ENCODE data around the gene TLE1.

The TLE1 gene

DNA sequence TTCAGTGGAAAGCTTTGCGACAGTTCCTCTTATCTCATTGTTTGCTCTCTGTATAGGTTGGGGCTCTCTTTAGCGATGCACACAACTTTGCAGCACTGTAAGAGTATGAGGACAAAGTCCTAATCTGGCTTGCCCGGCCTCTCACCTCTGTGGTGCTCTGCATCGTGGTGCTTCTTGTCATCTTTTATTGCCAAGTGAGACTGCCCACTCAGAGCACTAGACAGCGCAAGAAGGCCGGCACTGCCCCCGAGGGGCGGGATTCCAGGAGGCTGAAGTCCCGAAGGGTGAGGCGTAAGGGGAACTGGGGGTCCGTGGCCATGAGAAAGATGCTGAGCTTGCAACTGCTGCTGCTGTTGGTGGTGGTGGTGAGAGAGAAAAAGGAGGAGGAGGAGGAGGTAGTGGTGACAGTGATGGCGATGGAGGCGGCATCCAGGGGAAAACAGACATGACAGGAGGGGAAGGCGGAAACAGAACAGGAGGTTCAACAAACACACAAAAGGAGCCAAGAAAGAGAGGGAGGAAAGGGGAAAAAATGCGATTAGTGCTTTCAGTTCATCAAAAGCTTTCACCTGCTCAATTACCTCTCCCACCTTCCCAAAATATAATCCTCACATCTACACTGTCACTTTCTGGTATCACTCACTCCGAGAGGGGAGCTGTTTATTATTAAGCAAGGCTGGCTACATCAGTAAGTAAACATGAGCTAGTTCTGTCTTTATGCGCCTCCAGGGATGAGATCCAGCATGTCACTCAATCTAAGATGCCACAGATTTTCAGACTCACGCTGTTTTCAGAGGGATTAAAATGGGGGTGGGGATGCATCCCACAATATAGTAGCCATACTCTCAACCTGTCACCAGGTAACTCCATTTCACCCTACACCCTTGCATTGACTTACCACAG lies 55.1 kb downstream of the TLE1 start:
- Histone ChIP-seq H3K36me3 (ENCODE audit: insufficient read depth, low read length) (no peaks in the 10 kb centered on the region), H3K27ac (no peak overlapping the region), H3K4me3 (no peak overlapping the region), H3K9ac (ENCODE audit: insufficient read length) (no peak overlapping the region), H3K9me3 (ENCODE audit: low read depth, low read length) (no peaks in the 10 kb centered on the region)
- DNase-seq (ENCODE audit: low read depth, low spot score), result no peak
- TF ChIP-seq FOXP2 (optimal IDR thresholded peaks at IDR 0.05; ENCODE audit: control extremely low read depth, extremely low read length, insufficient read depth), result no peak
- no peak for TF ChIP-seq EZH2 (IDR thresholded peaks at IDR 0.05)
- TF ChIP-seq POLR2AphosphoS5 (IDR thresholded peaks at IDR 0.05; ENCODE audit: borderline replicate concordance, low read depth, low read length), result no peak

DNA sequence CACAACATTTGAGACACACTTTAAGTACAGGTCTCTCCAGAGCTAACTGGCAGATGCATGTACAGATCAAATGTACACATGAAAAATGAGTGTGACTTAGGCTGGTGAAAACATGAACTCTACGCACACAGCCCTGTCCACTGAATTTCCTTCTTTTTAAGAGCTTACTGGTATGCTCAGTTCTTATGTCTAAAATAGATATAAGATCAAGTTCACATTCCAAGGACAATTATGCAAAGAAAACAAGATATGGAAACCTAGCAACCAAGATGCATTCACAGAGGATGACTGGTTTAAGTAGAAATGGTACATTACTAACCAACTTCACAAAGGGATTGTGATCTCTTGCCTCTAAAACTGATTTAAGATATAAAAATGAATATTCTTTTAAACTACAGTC lies 56.7 kb downstream of the TLE1 start:
- H3K9ac ChIP-seq (ENCODE audit: insufficient read length), result no peak overlapping the region
- H3K36me3 ChIP-seq (ENCODE audit: insufficient read depth, low read length), result no peaks in the 10 kb centered on the region
- no peak overlapping the region for H3K4me3 ChIP-seq
- no peak for DNase-seq (ENCODE audit: low read depth, low spot score)
- no peaks in the 10 kb centered on the region for H3K9me3 ChIP-seq (ENCODE audit: low read depth, low read length)
- TF ChIP-seq FOXP2 (optimal IDR thresholded peaks at IDR 0.05; ENCODE audit: control extremely low read depth, extremely low read length, insufficient read depth) (no peak), POLR2AphosphoS5 (IDR thresholded peaks at IDR 0.05; ENCODE audit: borderline replicate concordance, low read depth, low read length) (no peak), EZH2 (IDR thresholded peaks at IDR 0.05) (no peak)
- H3K27ac ChIP-seq, result no peak overlapping the region

DNA sequence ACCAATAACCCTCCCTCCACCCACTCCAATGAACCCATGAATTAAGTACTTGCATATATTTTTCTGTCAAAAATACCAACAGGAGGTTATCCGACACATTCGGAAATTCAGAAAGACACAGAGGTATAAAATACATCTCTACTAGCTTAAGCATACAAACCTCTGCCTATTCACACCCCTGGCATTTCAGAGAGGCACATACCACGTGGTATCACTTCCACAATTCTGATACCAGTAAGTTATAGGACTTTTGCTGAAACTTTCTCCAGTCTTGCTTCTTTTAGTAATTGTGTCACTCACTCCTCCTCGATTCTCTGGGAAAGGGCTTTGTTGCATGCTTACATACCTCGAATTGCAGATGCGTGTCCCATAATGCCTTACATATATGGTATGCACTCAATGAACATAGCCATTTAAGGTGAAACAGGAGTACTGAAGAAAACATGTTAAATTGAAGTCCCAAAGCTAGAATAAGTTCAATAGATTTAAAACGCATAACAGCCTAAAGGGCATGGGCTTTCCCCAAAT lies 58.1 kb downstream of the TLE1 start:
- Histone ChIP-seq H3K27ac (no peak overlapping the region), H3K36me3 (ENCODE audit: insufficient read depth, low read length) (no peaks in the 10 kb centered on the region), H3K9me3 (ENCODE audit: low read depth, low read length) (no peaks in the 10 kb centered on the region), H3K4me3 (no peak overlapping the region), H3K9ac (ENCODE audit: insufficient read length) (no peak overlapping the region)
- DNase-seq (ENCODE audit: low read depth, low spot score), result no peak
- TF ChIP-seq POLR2AphosphoS5 (IDR thresholded peaks at IDR 0.05; ENCODE audit: borderline replicate concordance, low read depth, low read length) (no peak), FOXP2 (optimal IDR thresholded peaks at IDR 0.05; ENCODE audit: control extremely low read depth, extremely low read length, insufficient read depth) (no peak), EZH2 (IDR thresholded peaks at IDR 0.05) (no peak)

DNA sequence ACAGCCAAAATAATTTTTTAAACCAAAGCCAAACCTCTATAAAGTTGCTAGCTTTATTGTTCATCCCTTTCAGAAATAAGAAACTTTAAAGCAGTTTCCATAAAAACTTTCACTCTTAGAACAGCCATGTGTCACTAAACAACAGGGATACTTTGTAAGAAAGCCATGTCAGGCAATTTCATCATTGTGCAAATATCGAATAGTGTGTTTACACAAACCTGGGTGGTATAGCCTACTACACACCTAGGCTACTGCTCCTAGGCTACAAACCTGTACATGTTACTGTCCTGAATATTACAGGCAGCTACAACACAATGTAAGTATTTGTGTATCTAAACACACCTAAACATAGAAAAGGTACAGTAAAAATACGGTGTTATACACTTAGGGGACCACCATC lies 59.9 kb downstream of the TLE1 start:
- TF ChIP-seq POLR2AphosphoS5 (IDR thresholded peaks at IDR 0.05; ENCODE audit: borderline replicate concordance, low read depth, low read length), result no peak
- no peak for TF ChIP-seq EZH2 (IDR thresholded peaks at IDR 0.05)
- TF ChIP-seq FOXP2 (optimal IDR thresholded peaks at IDR 0.05; ENCODE audit: control extremely low read depth, extremely low read length, insufficient read depth), result no peak
- H3K9me3 ChIP-seq (ENCODE audit: low read depth, low read length), result no peaks in the 10 kb centered on the region
- H3K36me3 ChIP-seq (ENCODE audit: insufficient read depth, low read length), result no peaks in the 10 kb centered on the region
- no peak overlapping the region for H3K4me3 ChIP-seq
- no peak for DNase-seq (ENCODE audit: low read depth, low spot score)
- no peak overlapping the region for H3K9ac ChIP-seq (ENCODE audit: insufficient read length)
- no peak overlapping the region for H3K27ac ChIP-seq

DNA sequence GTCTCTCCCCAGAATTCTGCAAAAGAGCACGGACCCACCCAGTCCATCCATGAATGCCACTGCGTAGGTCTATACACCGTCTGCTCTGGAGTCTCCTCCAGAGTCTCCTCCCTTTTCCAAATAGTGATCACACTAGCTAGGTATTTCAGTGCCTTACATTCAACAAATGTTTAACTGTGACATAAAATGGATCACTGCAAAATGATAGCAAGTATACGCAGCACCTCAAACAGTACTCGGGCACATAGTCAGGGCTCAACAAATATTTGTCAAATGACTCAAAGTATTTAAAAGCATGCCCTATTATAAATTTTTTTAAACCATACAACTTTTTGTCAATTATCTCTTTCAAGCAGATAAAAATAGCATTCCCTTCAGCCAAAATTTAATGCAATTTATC lies 60.5 kb downstream of the TLE1 start:
- no peak for TF ChIP-seq FOXP2 (optimal IDR thresholded peaks at IDR 0.05; ENCODE audit: control extremely low read depth, extremely low read length, insufficient read depth)
- no peak for TF ChIP-seq POLR2AphosphoS5 (IDR thresholded peaks at IDR 0.05; ENCODE audit: borderline replicate concordance, low read depth, low read length)
- no peak for TF ChIP-seq EZH2 (IDR thresholded peaks at IDR 0.05)
- Histone ChIP-seq H3K9ac (ENCODE audit: insufficient read length) (no peak overlapping the region), H3K27ac (no peak overlapping the region), H3K36me3 (ENCODE audit: insufficient read depth, low read length) (no peaks in the 10 kb centered on the region), H3K4me3 (no peak overlapping the region), H3K9me3 (ENCODE audit: low read depth, low read length) (no peaks in the 10 kb centered on the region)
- DNase-seq (ENCODE audit: low read depth, low spot score), result no peak

DNA sequence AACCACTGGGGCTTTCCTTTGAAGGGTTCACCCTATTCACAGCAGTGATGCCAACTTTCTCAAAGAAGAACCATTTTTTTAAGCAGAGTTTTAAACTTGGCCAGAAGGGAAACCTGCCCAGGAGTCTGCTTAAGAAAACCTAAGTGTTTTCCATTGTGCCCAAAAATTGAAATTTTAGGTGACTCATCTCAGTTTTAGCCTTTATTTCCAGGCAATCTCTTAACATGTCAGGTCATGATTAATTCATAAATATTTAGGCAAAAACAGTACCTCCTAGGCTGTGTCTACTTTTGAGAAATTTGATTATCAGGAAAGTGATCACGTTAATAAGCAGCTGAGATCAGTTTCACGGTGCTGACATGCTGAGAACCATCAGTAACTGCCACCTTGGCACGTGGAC lies 61.9 kb downstream of the TLE1 start:
- no peak for DNase-seq (ENCODE audit: low read depth, low spot score)
- TF ChIP-seq FOXP2 (optimal IDR thresholded peaks at IDR 0.05; ENCODE audit: control extremely low read depth, extremely low read length, insufficient read depth) (no peak), POLR2AphosphoS5 (IDR thresholded peaks at IDR 0.05; ENCODE audit: borderline replicate concordance, low read depth, low read length) (no peak), EZH2 (IDR thresholded peaks at IDR 0.05) (no peak)
- no peaks in the 10 kb centered on the region for H3K36me3 ChIP-seq (ENCODE audit: insufficient read depth, low read length)

DNA sequence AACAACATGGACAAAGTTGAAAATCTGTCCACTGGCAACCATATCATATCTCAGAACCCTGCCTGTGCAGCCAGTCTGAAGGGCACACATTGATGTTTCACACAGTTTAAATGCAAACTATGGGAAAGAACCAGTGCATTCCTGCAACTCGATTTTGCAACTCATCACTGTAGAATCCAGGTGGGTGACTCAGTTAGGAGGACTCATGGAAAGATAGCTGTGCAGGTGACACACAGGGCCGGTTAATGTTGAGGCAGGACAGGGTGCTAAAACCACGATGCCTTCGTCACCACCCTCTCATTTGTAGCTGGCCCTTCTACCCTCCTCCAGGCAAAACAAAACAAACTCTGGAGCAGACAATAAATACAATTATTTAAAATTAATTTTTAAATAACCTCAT lies 62.8 kb downstream of the TLE1 start:
- H3K9me3 ChIP-seq (ENCODE audit: low read depth, low read length), result no peaks in the 10 kb centered on the region
- no peaks in the 10 kb centered on the region for H3K36me3 ChIP-seq (ENCODE audit: insufficient read depth, low read length)
- DNase-seq (ENCODE audit: low read depth, low spot score), result no peak
- H3K27ac ChIP-seq, result no peak overlapping the region
- TF ChIP-seq FOXP2 (optimal IDR thresholded peaks at IDR 0.05; ENCODE audit: control extremely low read depth, extremely low read length, insufficient read depth), result no peak
- no peak for TF ChIP-seq POLR2AphosphoS5 (IDR thresholded peaks at IDR 0.05; ENCODE audit: borderline replicate concordance, low read depth, low read length)
- no peak for TF ChIP-seq EZH2 (IDR thresholded peaks at IDR 0.05)
- no peak overlapping the region for H3K4me3 ChIP-seq
- H3K9ac ChIP-seq (ENCODE audit: insufficient read length), result no peak overlapping the region

More for the DNA sequence above, 61.9 kb downstream of the TLE1 start:
- H3K4me3 ChIP-seq, result no peak overlapping the region
- H3K9me3 ChIP-seq (ENCODE audit: low read depth, low read length), result no peaks in the 10 kb centered on the region
- no peak overlapping the region for H3K27ac ChIP-seq
- no peak overlapping the region for H3K9ac ChIP-seq (ENCODE audit: insufficient read length)

DNA sequence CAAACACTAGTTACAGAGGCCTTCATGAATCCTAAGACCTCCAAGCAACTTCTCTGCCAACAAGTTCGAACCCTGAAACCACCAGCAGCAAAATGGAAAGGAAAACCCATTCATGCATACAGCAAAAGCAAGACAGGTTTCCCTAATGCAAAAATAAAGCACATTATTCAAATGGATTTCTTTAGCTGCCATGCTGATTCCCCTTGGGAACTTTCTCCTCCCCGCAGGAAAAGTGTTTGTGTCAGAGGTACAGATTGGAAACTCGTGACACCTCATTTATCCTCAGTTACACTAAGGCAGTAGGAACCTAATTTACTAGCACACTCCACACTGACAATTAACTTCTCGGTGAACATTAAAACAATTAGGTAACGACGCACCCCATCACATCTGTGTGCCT lies 63.4 kb downstream of the TLE1 start:
- Histone ChIP-seq H3K9me3 (ENCODE audit: low read depth, low read length) (no peaks in the 10 kb centered on the region), H3K27ac (no peak overlapping the region), H3K4me3 (no peak overlapping the region), H3K36me3 (ENCODE audit: insufficient read depth, low read length) (no peaks in the 10 kb centered on the region), H3K9ac (ENCODE audit: insufficient read length) (no peak overlapping the region)
- TF ChIP-seq EZH2 (IDR thresholded peaks at IDR 0.05), result no peak
- no peak for TF ChIP-seq FOXP2 (optimal IDR thresholded peaks at IDR 0.05; ENCODE audit: control extremely low read depth, extremely low read length, insufficient read depth)
- no peak for TF ChIP-seq POLR2AphosphoS5 (IDR thresholded peaks at IDR 0.05; ENCODE audit: borderline replicate concordance, low read depth, low read length)
- no peak for DNase-seq (ENCODE audit: low read depth, low spot score)
